Gastroesophageal sphincter (tissue), 3 donors: ENCODE data around the gene TM9SF3.

Experiments used
- CTCF ChIP-seq, 4 experiments: fragments of 200-600 bp in 2 of 4; fragments of 450-650 bp in 2 of 4; sonication (generic) in 1 of 4; IDR thresholded peaks; one replicate each; pipeline ENCODE4 v1.5.1; 2017 to 2019; ENCODE audit warnings: antibody characterized with exemption in 4 of 4, mild to moderate bottlenecking in 2 of 4, moderate library complexity in 2 of 4
- EP300 ChIP-seq: sonication (generic); formaldehyde crosslinking; IDR thresholded peaks from one replicate; pipeline ENCODE4 v1.6.1; 2017; ENCODE audit warnings: antibody characterized with exemption, mild to moderate bottlenecking
- POLR2A ChIP-seq, 2 donors: fragments of 450-650 bp; IDR thresholded peaks; one replicate each; pipeline ENCODE4 v1.6.1; 2017; ENCODE audit warnings: antibody characterized with exemption in 2 of 2, mild to moderate bottlenecking in 2 of 2, moderate library complexity in 1 of 2
- POLR2AphosphoS5 ChIP-seq: sonication (generic); formaldehyde crosslinking; IDR thresholded peaks from one replicate; pipeline ENCODE4 v1.6.1; 2017; ENCODE audit warnings: antibody characterized with exemption

GRCh38 chr10:96478355-96478754 lies 108.5 kb downstream of the TM9SF3 start:
- no peak for TF ChIP-seq POLR2A (IDR thresholded peaks at IDR 0.05)
- no peak for TF ChIP-seq EP300
- TF ChIP-seq CTCF (IDR thresholded peaks at IDR 0.05), result no peak
- TF ChIP-seq POLR2AphosphoS5, result no peak
